HFFc6 (cell line): Measurements from ENCODE around the gene NKD2. TPM values are rescaled to one million over a fixed set of nuclear protein-coding genes. Genes with fewer than 3 reads are reported as not detected.

Experiments used
- DNase-seq: peaks from one replicate; pipeline ENCODE4 v3.0.0-alpha.2; 2018
- H3K27ac Mint-ChIP-seq: 2 replicates; pipeline ENCODE4 v1.8.0; 2020; ENCODE audit warnings: mild to moderate bottlenecking, mixed read lengths
- H3K27me3 Mint-ChIP-seq: 2 replicates; pipeline ENCODE4 v1.8.0; 2021; ENCODE audit warnings: mild to moderate bottlenecking, moderate library complexity, mixed read lengths; ENCODE audit not compliant: insufficient read depth
- H3K36me3 Mint-ChIP-seq: 2 replicates; pipeline ENCODE4 v1.8.0; 2021; ENCODE audit warnings: low read depth, mixed read lengths
- H3K4me1 Mint-ChIP-seq: 2 replicates; pipeline ENCODE4 v1.8.0; 2020; ENCODE audit warnings: low read depth, mixed read lengths
- H3K4me3 Mint-ChIP-seq: 2 replicates; pipeline ENCODE4 v1.8.0; 2020; ENCODE audit warnings: mild to moderate bottlenecking, moderate library complexity, mixed read lengths
- H3K9me3 Mint-ChIP-seq: 2 replicates; pipeline ENCODE4 v1.8.0; 2020; ENCODE audit warnings: mild to moderate bottlenecking, mixed read lengths
- total RNA-seq, 6 experiments: library from RNA; stranded (reverse); fragmentation: NEBNext Ultra II Directional; extraction: Animal tissue kit (Norgen Biotek cat#: 25700); gene quantifications; 2 replicates in 1 of 6; 3 replicates in 5 of 6; pipeline ENCODE4 v1.2.3, GENCODE V29; 2021
- TF ChIP-seq, protein P1 (sequence below): fragments of 200-600 bp; sonication (generic); IDR thresholded peaks from 2 replicates; pipeline ENCODE4 v1.5.0; 2021; ENCODE audit warnings: antibody characterized with exemption, mild to moderate bottlenecking

NKD2 gene
- total RNA-seq, 6 experiments from 2014 or later: not detected

- H3K9me3 Mint-ChIP-seq: peaks cover 15% of the 10 kb centered on the region
Observed at GRCh38 chr5:1065891-1066650, 57.5 kb downstream of the NKD2 start.

DNA sequence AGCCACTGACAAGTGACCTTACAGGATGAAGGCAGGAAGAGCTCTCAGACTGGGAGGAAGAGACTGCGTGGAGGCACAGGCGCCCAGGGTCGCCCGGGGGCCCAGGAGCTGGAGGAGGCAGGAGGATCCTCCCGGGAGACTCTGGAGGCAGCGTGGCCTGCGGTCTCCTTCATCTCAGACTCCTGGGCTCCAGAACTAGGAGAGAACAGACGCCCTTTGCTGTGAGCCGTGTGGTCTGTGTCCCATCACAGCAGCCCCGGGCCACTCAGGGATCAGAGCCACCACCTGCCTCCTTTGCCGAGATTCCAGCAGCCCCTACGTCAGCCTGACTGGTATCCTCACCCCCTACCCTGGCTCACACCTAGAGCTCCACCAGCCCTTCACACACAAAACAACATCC is 58.1 kb downstream of the NKD2 start:
- TF ChIP-seq, protein P1, sequence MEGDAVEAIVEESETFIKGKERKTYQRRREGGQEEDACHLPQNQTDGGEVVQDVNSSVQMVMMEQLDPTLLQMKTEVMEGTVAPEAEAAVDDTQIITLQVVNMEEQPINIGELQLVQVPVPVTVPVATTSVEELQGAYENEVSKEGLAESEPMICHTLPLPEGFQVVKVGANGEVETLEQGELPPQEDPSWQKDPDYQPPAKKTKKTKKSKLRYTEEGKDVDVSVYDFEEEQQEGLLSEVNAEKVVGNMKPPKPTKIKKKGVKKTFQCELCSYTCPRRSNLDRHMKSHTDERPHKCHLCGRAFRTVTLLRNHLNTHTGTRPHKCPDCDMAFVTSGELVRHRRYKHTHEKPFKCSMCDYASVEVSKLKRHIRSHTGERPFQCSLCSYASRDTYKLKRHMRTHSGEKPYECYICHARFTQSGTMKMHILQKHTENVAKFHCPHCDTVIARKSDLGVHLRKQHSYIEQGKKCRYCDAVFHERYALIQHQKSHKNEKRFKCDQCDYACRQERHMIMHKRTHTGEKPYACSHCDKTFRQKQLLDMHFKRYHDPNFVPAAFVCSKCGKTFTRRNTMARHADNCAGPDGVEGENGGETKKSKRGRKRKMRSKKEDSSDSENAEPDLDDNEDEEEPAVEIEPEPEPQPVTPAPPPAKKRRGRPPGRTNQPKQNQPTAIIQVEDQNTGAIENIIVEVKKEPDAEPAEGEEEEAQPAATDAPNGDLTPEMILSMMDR: no peak
- H3K9me3 Mint-ChIP-seq: peaks cover 15% of the 10 kb centered on the region
- no peak overlapping the region for H3K27ac Mint-ChIP-seq
- no peaks in the 10 kb centered on the region for H3K4me1 Mint-ChIP-seq
- no peak overlapping the region for H3K4me3 Mint-ChIP-seq
- H3K27me3 Mint-ChIP-seq: peaks cover 9% of the 10 kb centered on the region
- DNase-seq: no peak
- no peaks in the 10 kb centered on the region; the same call in 1 of the 2 replicates for H3K36me3 Mint-ChIP-seq

More at GRCh38 chr5:1065891-1066650, 57.5 kb downstream of the NKD2 start:
- Mint-ChIP-seq H3K36me3 (no peaks in the 10 kb centered on the region; the same call in 1 of the 2 replicates), H3K27ac (no peak overlapping the region), H3K27me3 (peaks cover 9% of the 10 kb centered on the region), H3K4me3 (no peak overlapping the region), H3K4me1 (no peaks in the 10 kb centered on the region)
- DNase-seq: no peak
- TF ChIP-seq, protein P1: no peak

- Mint-ChIP-seq H3K4me3 (no peak overlapping the region), H3K27me3 (peaks cover 9% of the 10 kb centered on the region), H3K4me1 (no peaks in the 10 kb centered on the region), H3K27ac (no peak overlapping the region), H3K36me3 (no peaks in the 10 kb centered on the region), H3K9me3 (peaks cover 10% of the 10 kb centered on the region)
- DNase-seq: no peak
- TF ChIP-seq, protein P1: no peak
Observed at GRCh38 chr5:1067141-1068121, 58.8 kb downstream of the NKD2 start.

- Mint-ChIP-seq H3K36me3 (no peaks in the 10 kb centered on the region), H3K27me3 (peaks cover 9% of the 10 kb centered on the region), H3K27ac (no peak overlapping the region), H3K9me3 (peaks cover 10% of the 10 kb centered on the region; the same call in 1 of the 2 replicates), H3K4me3 (no peak overlapping the region), H3K4me1 (no peaks in the 10 kb centered on the region)
- DNase-seq: no peak
- TF ChIP-seq, protein P1: no peak
Observed at GRCh38 chr5:1068204-1068894, 59.7 kb downstream of the NKD2 start.
